Nephron progenitor cell (in vitro differentiated cells): ENCODE measurements around the gene TBC1D12.

Experiments
- DNase-seq: peaks from one replicate; pipeline ENCODE4 v3.0.0; 2021
- H3K27ac Mint-ChIP-seq: 2 replicates; pipeline ENCODE4 v1.8.0; 2021; ENCODE audit warnings: mild to moderate bottlenecking, moderate library complexity, mixed read lengths
- H3K27me3 Mint-ChIP-seq: 2 replicates; pipeline ENCODE4 v1.8.0; 2021; ENCODE audit warnings: mild to moderate bottlenecking, low read depth, mixed read lengths; ENCODE audit not compliant: poor library complexity
- H3K36me3 Mint-ChIP-seq: 2 replicates; pipeline ENCODE4 v1.8.0; 2021; ENCODE audit warnings: low read depth, mixed read lengths
- H3K4me1 Mint-ChIP-seq: 2 replicates; pipeline ENCODE4 v1.8.0; 2021; ENCODE audit warnings: mixed read lengths
- H3K4me3 Mint-ChIP-seq: 2 replicates; pipeline ENCODE4 v1.8.0; 2021; ENCODE audit warnings: mild to moderate bottlenecking, moderate library complexity, mixed read lengths
- H3K9me3 Mint-ChIP-seq: 2 replicates; pipeline ENCODE4 v1.8.0; 2021; ENCODE audit warnings: mild to moderate bottlenecking, moderate library complexity, mixed read lengths
- CTCF ChIP-seq: fragments of 200-600 bp; sonication (generic); IDR thresholded peaks from 2 replicates; pipeline ENCODE4 v1.5.0; 2021; ENCODE audit warnings: antibody characterized with exemption

Gene TBC1D12

DNA sequence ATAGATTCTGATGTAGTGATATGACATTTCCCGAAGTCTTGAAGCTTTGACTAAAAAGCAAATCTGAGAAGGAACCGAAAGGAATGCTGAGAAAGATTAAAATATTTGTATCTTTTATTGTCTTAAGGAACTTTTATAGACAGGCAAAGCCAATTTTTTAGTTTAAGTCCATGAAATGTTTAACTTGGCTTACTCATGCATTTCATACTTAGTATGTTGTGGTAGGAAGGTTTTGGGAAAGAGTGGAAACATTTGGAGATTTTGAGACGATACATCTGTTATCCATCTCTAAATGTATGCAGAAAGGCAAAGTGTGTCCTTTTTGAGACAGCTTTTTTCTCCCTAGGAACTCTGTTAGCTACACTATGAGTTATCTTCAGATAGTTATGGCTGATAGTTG is 10.1 kb downstream of the TBC1D12 start:
- Mint-ChIP-seq H3K4me1 (peaks cover 18% of the 10 kb centered on the region), H3K27ac (no peak overlapping the region), H3K27me3 (peaks cover under 1% of the 10 kb centered on the region), H3K36me3 (no peaks in the 10 kb centered on the region), H3K4me3 (no peak overlapping the region), H3K9me3 (no peaks in the 10 kb centered on the region)
- no peak for TF ChIP-seq CTCF
- no peak for DNase-seq

GRCh38 chr10:94413361-94413760 is 11.0 kb downstream of the TBC1D12 start:
- Mint-ChIP-seq H3K36me3 (no peaks in the 10 kb centered on the region), H3K4me1 (peaks cover 16% of the 10 kb centered on the region), H3K27me3 (no peaks in the 10 kb centered on the region), H3K27ac (no peak overlapping the region), H3K9me3 (no peaks in the 10 kb centered on the region), H3K4me3 (no peak overlapping the region)
- DNase-seq: no peak
- no peak for TF ChIP-seq CTCF

GRCh38 chr10:94416896-94417295 is 14.6 kb downstream of the TBC1D12 start:
- no peak overlapping the region for H3K27ac Mint-ChIP-seq
- H3K4me1 Mint-ChIP-seq: no peaks in the 10 kb centered on the region
- H3K36me3 Mint-ChIP-seq: no peaks in the 10 kb centered on the region
- no peaks in the 10 kb centered on the region for H3K27me3 Mint-ChIP-seq
- no peak for DNase-seq
- peaks cover 7% of the 10 kb centered on the region for H3K9me3 Mint-ChIP-seq
- no peak for TF ChIP-seq CTCF
- H3K4me3 Mint-ChIP-seq: no peak overlapping the region

DNA sequence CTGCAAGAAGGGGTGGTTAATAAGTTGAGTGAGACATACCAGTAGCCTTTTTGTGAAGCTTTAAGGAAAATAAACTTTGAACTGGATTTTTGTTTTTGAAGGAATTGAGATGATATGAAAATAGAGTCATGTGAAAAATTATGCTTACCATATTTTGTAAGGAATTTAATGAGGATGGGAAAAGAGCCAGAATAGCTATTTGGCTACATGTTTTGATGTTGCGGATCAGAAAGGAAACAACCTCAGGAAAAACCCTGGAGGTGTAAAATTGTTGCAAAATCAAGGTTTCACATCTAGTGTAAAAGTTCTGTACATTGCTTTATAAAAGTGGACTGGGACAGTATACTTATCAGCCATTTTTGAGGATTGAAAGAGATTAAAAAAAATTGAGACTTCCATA is 15.0 kb downstream of the TBC1D12 start:
- no peak for DNase-seq
- Mint-ChIP-seq H3K4me1 (no peaks in the 10 kb centered on the region), H3K27me3 (no peaks in the 10 kb centered on the region), H3K27ac (no peak overlapping the region), H3K36me3 (no peaks in the 10 kb centered on the region), H3K9me3 (peaks cover 9% of the 10 kb centered on the region), H3K4me3 (no peak overlapping the region)
- TF ChIP-seq CTCF: no peak

DNA sequence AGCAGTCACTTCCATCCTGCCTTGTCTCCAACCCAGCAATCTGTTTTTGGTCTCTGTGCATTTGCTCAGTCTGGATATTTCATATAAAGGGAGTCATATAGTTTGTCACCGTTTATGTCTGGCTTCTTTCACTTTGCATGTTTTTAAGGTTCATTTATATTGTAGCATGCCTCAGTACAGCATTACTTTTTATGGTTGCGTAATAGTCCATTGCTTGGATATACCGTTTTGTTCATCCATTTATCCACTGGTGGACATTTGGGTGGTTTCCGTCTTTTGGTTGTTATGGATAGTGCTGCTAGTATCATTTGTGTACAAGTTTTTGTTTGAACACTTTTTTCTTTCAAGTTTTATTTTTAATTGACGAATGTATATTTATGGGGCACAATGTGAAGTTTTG is 18.2 kb downstream of the TBC1D12 start:
- Mint-ChIP-seq H3K36me3 (no peaks in the 10 kb centered on the region), H3K27me3 (no peaks in the 10 kb centered on the region), H3K4me3 (no peak overlapping the region), H3K9me3 (peaks cover 24% of the 10 kb centered on the region), H3K27ac (no peak overlapping the region), H3K4me1 (no peaks in the 10 kb centered on the region)
- TF ChIP-seq CTCF: no peak
- no peak for DNase-seq

DNA sequence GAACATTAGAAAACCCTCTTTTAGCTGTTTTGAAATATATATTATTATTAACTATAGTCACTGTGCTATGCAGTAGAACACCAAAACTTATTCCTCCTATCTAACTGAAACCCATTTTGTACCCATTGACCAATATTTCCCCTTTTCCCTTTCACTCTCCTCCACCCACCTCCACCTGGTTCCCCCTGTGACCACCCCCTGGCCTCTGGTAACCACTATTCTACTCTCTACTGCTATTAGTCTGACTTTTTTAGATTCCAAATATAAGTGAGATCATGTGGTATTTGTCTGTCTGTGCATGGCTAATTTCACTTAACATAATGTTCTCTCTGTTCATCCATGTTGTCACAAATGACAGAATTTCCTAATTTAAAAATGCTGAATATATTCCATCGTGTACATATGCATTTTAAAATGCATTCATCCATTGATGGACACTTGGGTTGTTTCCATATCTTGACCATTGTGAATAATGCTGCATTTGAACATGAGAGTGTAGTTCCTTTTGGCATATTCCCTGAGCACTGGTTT is 18.7 kb downstream of the TBC1D12 start:
- Mint-ChIP-seq H3K27ac (no peak overlapping the region), H3K4me1 (no peaks in the 10 kb centered on the region), H3K27me3 (no peaks in the 10 kb centered on the region), H3K9me3 (peaks cover 27% of the 10 kb centered on the region), H3K4me3 (no peak overlapping the region), H3K36me3 (no peaks in the 10 kb centered on the region)
- DNase-seq: no peak
- TF ChIP-seq CTCF: no peak
